H1 (cell line): ENCODE data around the gene KDM6B. TPM values are rescaled to one million over a fixed set of nuclear protein-coding genes. Genes with fewer than 3 reads are reported as not detected.
A peak's percentile ranks its signal among the peaks of the same experiment; 100 is the strongest.

Source experiments
- CHD1 ChIP-seq: IDR thresholded peaks from 2 replicates; pipeline ENCODE4 v1.6.1; 2012; ENCODE audit warnings: low read depth, low read length, improper control_type of control experiment
- CTBP2 ChIP-seq: IDR thresholded peaks from 2 replicates; pipeline ENCODE4 v1.7.0; 2011; ENCODE audit warnings: borderline replicate concordance, mild to moderate bottlenecking, moderate library complexity, mixed read lengths, low read length; ENCODE audit not compliant: insufficient read depth, insufficient read length
- NRF1 ChIP-seq: IDR thresholded peaks from 2 replicates; pipeline ENCODE4 v1.6.1; 2011; ENCODE audit warnings: mild to moderate bottlenecking, low read depth, low read length, improper control_type of control experiment
- PHF8 ChIP-seq: fragments of 200-600 bp; sonication (generic); conservative IDR thresholded peaks from 2 replicates; pipeline ENCODE4 v1.7.1; 2012; ENCODE audit warnings: low read depth, mild to moderate bottlenecking, inconsistent platforms, low read length, moderate library complexity
- POU5F1 ChIP-seq: IDR thresholded peaks from 2 replicates; pipeline ENCODE4 v1.6.1; 2011; ENCODE audit warnings: low read depth, mild to moderate bottlenecking, low read length, moderate library complexity
- TAF1 ChIP-seq: IDR thresholded peaks from 2 replicates; pipeline ENCODE4 v1.6.1; 2011; ENCODE audit warnings: mild to moderate bottlenecking, low read depth, low read length
- polyA plus RNA-seq, 7 experiments: library from polyadenylated mRNA; depleted of rRNA in 3 of 7; stranded (reverse) in 5 of 7; unstranded in 2 of 7; fragments of >200 nt in 5 of 7; fragments of 200-250 nt in 2 of 7; gene quantifications; 1 replicate in 5 of 7; 2 replicates in 1 of 7; 4 replicates in 1 of 7; pipeline versions ENCODE4 v1.2.1 to v1.2.3, GENCODE V29; 2011 to 2013; ENCODE audit warnings: missing spikeins in 2 of 7, mixed read lengths in 2 of 7
- total RNA-seq: library from RNA; stranded (reverse); fragmentation: NEBNext Ultra II Directional; extraction: Animal tissue kit (Norgen Biotek cat#: 25700); gene quantifications from 2 replicates; pipeline ENCODE4 v1.2.1, GENCODE V29; 2021
- TF ChIP-seq, protein P1 (sequence below): IDR thresholded peaks from 2 replicates; pipeline ENCODE4 v1.6.1; 2012; ENCODE audit warnings: low read length, inconsistent platforms

Gene KDM6B
- total and polyA plus RNA-seq, 2 of the 8 experiments (the other 6 are each of a cell fraction or from before 2014, with no cell fraction given): 0.48 to 3.7 TPM

DNA sequence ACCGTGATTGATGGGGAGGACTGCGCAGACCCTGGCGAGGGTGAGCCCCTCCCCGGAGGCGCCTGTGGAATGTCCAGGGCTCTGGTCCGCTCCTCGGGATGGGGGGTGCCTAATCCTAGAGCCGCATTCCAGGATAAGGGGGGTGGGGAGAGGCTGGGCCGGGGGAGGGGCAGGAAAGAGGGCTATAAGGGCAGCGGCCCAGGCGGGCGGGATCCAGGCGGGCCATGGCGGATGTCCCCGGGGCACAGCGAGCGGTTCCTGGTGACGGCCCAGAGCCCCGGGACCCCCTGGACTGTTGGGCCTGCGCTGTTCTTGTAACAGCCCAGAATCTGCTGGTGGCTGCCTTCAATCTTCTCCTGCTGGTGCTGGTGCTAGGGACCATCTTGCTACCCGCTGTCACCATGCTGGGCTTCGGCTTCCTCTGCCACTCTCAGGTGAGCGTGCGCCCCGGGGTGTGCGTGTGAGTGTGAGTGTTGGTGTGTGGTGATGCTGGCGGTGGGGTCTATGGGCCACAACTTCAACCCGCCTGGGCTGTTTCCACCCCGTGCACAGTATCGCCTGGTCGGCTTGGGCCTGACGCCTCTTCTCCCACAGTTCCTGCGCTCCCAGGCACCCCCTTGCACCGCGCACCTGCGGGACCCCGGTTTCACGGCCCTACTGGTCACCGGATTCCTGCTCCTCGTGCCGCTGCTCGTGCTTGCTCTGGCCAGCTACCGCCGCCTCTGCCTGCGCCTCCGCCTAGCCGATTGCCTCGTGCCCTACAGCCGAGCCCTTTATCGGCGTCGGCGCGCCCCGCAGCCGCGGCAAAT, 21.0 kb downstream of the KDM6B start, which contains the start of gene TMEM88 (continued):
- no peak for TF ChIP-seq POU5F1
- no peak for TF ChIP-seq NRF1
- TF ChIP-seq TAF1: no peak
- TF ChIP-seq PHF8: 0 out of 2 replicates have a peak, but pooled peaks have one; percentile 16
- TF ChIP-seq CHD1: no peak
- TF ChIP-seq CTBP2: no peak
- TF ChIP-seq, protein P1, sequence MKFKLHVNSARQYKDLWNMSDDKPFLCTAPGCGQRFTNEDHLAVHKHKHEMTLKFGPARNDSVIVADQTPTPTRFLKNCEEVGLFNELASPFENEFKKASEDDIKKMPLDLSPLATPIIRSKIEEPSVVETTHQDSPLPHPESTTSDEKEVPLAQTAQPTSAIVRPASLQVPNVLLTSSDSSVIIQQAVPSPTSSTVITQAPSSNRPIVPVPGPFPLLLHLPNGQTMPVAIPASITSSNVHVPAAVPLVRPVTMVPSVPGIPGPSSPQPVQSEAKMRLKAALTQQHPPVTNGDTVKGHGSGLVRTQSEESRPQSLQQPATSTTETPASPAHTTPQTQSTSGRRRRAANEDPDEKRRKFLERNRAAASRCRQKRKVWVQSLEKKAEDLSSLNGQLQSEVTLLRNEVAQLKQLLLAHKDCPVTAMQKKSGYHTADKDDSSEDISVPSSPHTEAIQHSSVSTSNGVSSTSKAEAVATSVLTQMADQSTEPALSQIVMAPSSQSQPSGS: no peak; the same call in 1 of the 2 replicates
